Natural killer cell (primary cell): ENCODE measurements around the gene EZH1. TPM values are rescaled to one million over a fixed set of nuclear protein-coding genes. Genes with fewer than 3 reads are reported as not detected.
A peak's percentile ranks its signal among the peaks of the same experiment; 100 is the strongest.

Experiments
- ATAC-seq, 3 donors: fragments of 150-1000 bp in 2 of 3; fragments of 200-7000 bp in 1 of 3; cut with Tn5 transposase; 1 replicate in 1 of 3; 2 replicates in 2 of 3; pipeline ENCODE4 v1.10.0; 2021; ENCODE audit warnings: mild to moderate bottlenecking in 2 of 3, moderate library complexity in 2 of 3
- DNase-seq, 2 donors: peaks; one replicate each; pipeline versions ENCODE4 v3.0.0 to v3.0.0-alpha.2; 2013 to 2021; ENCODE audit warnings: mixed read lengths in 1 of 2
- H3K27ac ChIP-seq: one replicate; pipeline ENCODE4 v1.5.1; 2013; ENCODE audit warnings: mild to moderate bottlenecking, low read length
- H3K27me3 ChIP-seq: one replicate; pipeline ENCODE4 v1.6.1; 2013; ENCODE audit warnings: low read length; ENCODE audit not compliant: control insufficient read depth, insufficient read depth
- H3K36me3 ChIP-seq: one replicate; pipeline ENCODE4 v1.6.1; 2013; ENCODE audit warnings: low read length; ENCODE audit not compliant: control insufficient read depth, insufficient read depth
- H3K4me1 ChIP-seq: one replicate; pipeline ENCODE4 v1.6.1; 2013; ENCODE audit warnings: low read length; ENCODE audit not compliant: control insufficient read depth, insufficient read depth
- H3K4me3 ChIP-seq: one replicate; pipeline ENCODE4 v1.5.1; 2013; ENCODE audit warnings: low read length
- H3K9me3 ChIP-seq: one replicate; pipeline ENCODE4 v1.6.1; 2013; ENCODE audit warnings: low read length; ENCODE audit not compliant: control insufficient read depth, insufficient read depth
- H3K27ac Mint-ChIP-seq, 2 donors: one replicate each; pipeline ENCODE4 v1.8.0; 2022; ENCODE audit warnings: mild to moderate bottlenecking in 2 of 2, mixed read lengths in 2 of 2, moderate library complexity in 1 of 2
- H3K27me3 Mint-ChIP-seq, 2 donors: one replicate each; pipeline ENCODE4 v1.8.0; 2022; ENCODE audit warnings: low read depth in 2 of 2, mixed read lengths in 2 of 2
- H3K36me3 Mint-ChIP-seq: one replicate; pipeline ENCODE4 v1.8.0; 2022; ENCODE audit warnings: mixed read lengths
- H3K4me1 Mint-ChIP-seq, 2 donors: one replicate each; pipeline ENCODE4 v1.8.0; 2022; ENCODE audit warnings: mixed read lengths in 2 of 2
- H3K4me3 Mint-ChIP-seq: one replicate; pipeline ENCODE4 v1.8.0; 2022; ENCODE audit warnings: mild to moderate bottlenecking, moderate library complexity, mixed read lengths
- H3K9me3 Mint-ChIP-seq, 2 donors: one replicate each; pipeline ENCODE4 v1.8.0; 2022; ENCODE audit warnings: mixed read lengths in 2 of 2
- WGBS: methylation state at CpG from one replicate; pipeline ENCODE4 v1.1.7; 2013; ENCODE audit warnings: missing lambda C conversion rate; ENCODE audit not compliant: insufficient coverage; 5-methylcytosine and 5-hydroxymethylcytosine counted together
- intact Hi-C: fragments of 100-400 bp; cut with micrococcal nuclease; formaldehyde crosslinking; loops from one replicate; pipeline ENCODE4 v1.14.2; 2022
- total RNA-seq, 4 donors: library from RNA; stranded (reverse); fragments of 120-200 nt in 1 of 4; gene quantifications; one replicate each; pipeline versions ENCODE4 v1.2.3 to v1.2.4, GENCODE V29; 2013 to 2022
- TF ChIP-seq, protein P1 (sequence below): fragments of 200-600 bp; IDR thresholded peaks from one replicate; pipeline ENCODE4 v1.8.0; 2022; ENCODE audit warnings: antibody characterized with exemption

Gene EZH1
- total RNA-seq, 3 donors from 2014 or later (not counting 1 experiment from before 2014, with no cell fraction given) = 68.8 to 92.7 (median 74.1) TPM

DNA sequence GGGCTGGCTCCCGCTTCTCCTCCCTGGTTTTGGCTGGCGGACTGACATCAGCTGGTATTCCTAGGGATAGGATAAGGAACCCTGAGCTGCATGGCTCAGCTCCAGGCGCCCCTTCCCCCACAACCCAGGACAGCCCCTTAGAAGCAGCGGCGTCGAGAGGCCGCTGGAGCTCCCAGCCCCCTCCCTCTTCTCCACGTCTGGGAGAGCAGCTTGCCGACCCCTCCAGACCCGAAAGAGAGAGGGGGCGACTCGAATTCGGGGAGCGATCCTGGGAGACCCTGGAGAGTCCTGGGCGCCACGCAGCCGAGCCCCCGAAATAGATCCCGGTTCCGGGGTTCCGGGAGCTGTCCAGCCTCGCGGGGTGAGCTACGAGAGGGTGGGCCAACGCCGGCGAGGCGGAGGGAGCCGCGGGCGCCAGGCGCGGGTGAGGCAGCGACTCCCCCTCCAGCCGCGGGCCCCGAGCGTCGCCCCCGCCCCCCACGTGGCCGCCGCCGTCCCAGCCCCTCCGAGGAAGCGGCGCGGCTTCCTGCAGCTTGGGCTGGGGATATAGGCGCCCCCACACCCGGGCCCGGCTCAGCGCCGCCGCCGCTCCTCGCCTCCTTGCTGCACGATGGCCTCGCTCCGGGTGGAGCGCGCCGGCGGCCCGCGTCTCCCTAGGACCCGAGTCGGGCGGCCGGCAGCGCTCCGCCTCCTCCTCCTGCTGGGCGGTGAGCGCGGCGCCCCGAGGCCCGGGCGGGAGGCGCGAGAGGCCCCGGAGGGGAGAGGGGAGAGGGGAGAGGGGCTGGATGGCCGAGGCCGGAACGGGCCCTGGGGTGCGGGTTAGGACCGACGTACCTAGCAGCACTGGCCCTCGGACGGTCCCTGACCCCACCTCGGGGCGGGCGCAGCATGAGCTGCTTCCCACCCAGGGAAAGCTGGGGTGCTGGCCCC lies 16.1 kb upstream of the EZH1 start, which contains the start of gene RAMP2:
Gene RAMP2, plus strand, starts transcription at position 576 of the 930 bp plus-strand sequence. Its CDS starts 35 bp downstream, at position 611.
- Histone ChIP-seq H3K36me3 (no peaks in the 10 kb centered on the region), H3K27me3 (peaks cover 20% of the 10 kb centered on the region), H3K4me1 (peaks cover 15% of the 10 kb centered on the region), H3K27ac (no peak within 1 kb of the TSS), H3K9me3 (no peaks in the 10 kb centered on the region), H3K4me3 (no peak within 1 kb of the TSS)
- ATAC-seq (peak; percentile 28 to 61 (median 49)), DNase-seq (peak in 1 of 2 donors; percentile 40)
- TF ChIP-seq, protein P1, sequence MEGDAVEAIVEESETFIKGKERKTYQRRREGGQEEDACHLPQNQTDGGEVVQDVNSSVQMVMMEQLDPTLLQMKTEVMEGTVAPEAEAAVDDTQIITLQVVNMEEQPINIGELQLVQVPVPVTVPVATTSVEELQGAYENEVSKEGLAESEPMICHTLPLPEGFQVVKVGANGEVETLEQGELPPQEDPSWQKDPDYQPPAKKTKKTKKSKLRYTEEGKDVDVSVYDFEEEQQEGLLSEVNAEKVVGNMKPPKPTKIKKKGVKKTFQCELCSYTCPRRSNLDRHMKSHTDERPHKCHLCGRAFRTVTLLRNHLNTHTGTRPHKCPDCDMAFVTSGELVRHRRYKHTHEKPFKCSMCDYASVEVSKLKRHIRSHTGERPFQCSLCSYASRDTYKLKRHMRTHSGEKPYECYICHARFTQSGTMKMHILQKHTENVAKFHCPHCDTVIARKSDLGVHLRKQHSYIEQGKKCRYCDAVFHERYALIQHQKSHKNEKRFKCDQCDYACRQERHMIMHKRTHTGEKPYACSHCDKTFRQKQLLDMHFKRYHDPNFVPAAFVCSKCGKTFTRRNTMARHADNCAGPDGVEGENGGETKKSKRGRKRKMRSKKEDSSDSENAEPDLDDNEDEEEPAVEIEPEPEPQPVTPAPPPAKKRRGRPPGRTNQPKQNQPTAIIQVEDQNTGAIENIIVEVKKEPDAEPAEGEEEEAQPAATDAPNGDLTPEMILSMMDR = no peak
- H3K27ac Mint-ChIP-seq = no peak within 1 kb of the TSS
- H3K27me3 Mint-ChIP-seq = peaks cover 47 to 51% of the 10 kb centered on the region in 2 donors
- no peaks in the 10 kb centered on the region for H3K9me3 Mint-ChIP-seq
- WGBS = 7% methylated on average over 88 of the region's 92 CpGs
- H3K4me3 Mint-ChIP-seq = peak within 1 kb of the TSS; percentile 52
- H3K36me3 Mint-ChIP-seq = no peaks in the 10 kb centered on the region
- intact Hi-C loops = loop anchor here (5.0 kb wide), 1 partner anchor 184 kb away; the partner anchor contains the start of gene PSMC3IP
- peaks cover 0 to 9% of the 10 kb centered on the region in 2 donors for H3K4me1 Mint-ChIP-seq

DNA sequence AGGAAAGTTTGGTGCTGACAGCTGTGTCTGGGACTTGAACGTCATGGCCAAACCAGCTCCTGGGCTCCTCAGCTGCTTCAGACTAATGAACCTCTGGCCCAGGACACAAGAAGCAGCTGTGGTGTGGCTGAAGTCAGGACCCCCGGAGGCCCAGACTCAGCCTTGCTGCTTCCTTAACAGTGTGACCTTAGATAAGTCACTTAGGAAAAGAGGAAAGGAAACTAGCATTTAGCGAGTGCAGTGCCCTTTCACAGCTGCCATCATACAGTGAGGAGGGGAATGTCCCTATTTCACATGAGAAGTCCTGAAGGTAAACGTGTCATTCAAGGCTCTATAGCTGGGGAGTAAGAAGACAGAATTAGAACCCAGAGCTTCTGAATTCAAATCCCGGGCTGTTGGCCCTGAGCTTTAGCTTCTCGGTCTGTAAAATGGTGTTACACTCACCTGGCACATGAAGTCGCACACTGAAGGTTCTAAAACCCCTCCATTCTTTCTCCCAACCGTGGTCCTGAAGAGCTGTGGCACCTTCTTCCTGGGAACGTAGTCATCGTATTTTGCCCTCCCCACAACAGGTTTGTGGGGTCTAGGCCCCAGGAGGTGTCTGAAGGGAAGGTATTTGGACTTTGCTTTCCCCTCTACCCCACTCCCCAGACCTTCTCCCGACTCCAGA lies 15.3 kb upstream of the EZH1 start:
- peaks cover 43 to 48% of the 10 kb centered on the region in 2 donors for H3K27me3 Mint-ChIP-seq

DNA sequence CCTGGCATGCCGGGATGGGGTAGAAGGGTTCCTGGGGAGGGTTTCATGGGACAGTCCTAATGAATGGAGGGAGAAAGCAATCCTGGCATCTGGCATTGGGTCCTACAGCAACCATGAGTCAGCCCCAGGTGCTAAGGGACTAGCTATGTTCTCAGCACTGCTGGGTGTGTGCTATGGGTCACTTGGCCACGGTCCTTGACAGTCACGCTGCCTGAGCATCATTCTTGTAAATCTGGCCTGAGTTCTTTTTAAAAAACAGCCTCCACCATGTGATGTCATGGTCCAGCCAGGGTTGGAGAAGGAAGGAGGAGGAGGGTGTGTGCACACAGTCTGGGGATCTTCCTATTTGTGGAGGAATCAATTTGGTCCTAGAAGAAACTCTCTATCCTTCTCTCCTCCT lies 9.9 kb upstream of the EZH1 start:
- TF ChIP-seq, protein P1 = no peak
- Histone ChIP-seq H3K36me3 (no peaks in the 10 kb centered on the region), H3K4me3 (no peak overlapping the region), H3K4me1 (no peaks in the 10 kb centered on the region), H3K27ac (no peak overlapping the region), H3K9me3 (no peaks in the 10 kb centered on the region), H3K27me3 (peaks cover 4% of the 10 kb centered on the region)
- Mint-ChIP-seq H3K36me3 (no peaks in the 10 kb centered on the region), H3K4me3 (no peak overlapping the region), H3K9me3 (no peaks in the 10 kb centered on the region), H3K27ac (no peak overlapping the region), H3K27me3 (peaks cover 28 to 39% of the 10 kb centered on the region in 2 donors), H3K4me1 (no peaks in the 10 kb centered on the region)
- no peak for DNase-seq
- ATAC-seq = no peak
- 88% methylated on average over 3 of the region's 3 CpGs for WGBS
- intact Hi-C loops = no loop called here

More for the DNA sequence above, 15.3 kb upstream of the EZH1 start:
- no peak for ATAC-seq
- no peaks in the 10 kb centered on the region for H3K9me3 ChIP-seq
- no peaks in the 10 kb centered on the region for H3K36me3 Mint-ChIP-seq
- no peak overlapping the region for H3K27ac Mint-ChIP-seq
- H3K4me1 ChIP-seq = peaks cover 15% of the 10 kb centered on the region
- peak overlapping the region; percentile 52 for H3K4me3 Mint-ChIP-seq
- 65% methylated on average over 9 of the region's 11 CpGs for WGBS
- intact Hi-C loops = loop anchor here (5.0 kb wide), 1 partner anchor 183 kb away; the partner anchor contains the start of gene PSMC3IP
- H3K27ac ChIP-seq = no peak overlapping the region
- H3K36me3 ChIP-seq = no peaks in the 10 kb centered on the region
- no peaks in the 10 kb centered on the region for H3K9me3 Mint-ChIP-seq
- H3K4me1 Mint-ChIP-seq = peaks cover 0 to 9% of the 10 kb centered on the region in 2 donors
- no peak overlapping the region for H3K4me3 ChIP-seq
- DNase-seq = no peak
- TF ChIP-seq, protein P1 = no peak
- H3K27me3 ChIP-seq = peaks cover 20% of the 10 kb centered on the region
